GM23338 (cell line): ENCODE measurements around the gene ZP2. TPM values are rescaled to one million over a fixed set of nuclear protein-coding genes. Genes with fewer than 3 reads are reported as not detected.

Experiments used
- ATAC-seq: fragments of 200-7000 bp; cut with Tn5 transposase; 3 replicates; pipeline ENCODE4 v1.9.1; 2020
- DNase-seq: peaks from one replicate; pipeline ENCODE4 v3.0.0-alpha.2; 2015; ENCODE audit warnings: low spot score
- H2AFZ ChIP-seq: fragments of 200-600 bp; sonication (generic); 2 replicates; pipeline ENCODE4 v1.8.0; 2016; ENCODE audit warnings: antibody characterized with exemption, mild to moderate bottlenecking, moderate library complexity
- H3F3A ChIP-seq: fragments of 200-600 bp; sonication (generic); replicated peaks from 2 replicates; pipeline ENCODE4 v1.8.0; 2017; ENCODE audit warnings: antibody characterized with exemption, mixed run types, low read depth
- H3K27ac ChIP-seq: fragments of 200-600 bp; sonication (generic); 2 replicates; pipeline ENCODE4 v1.6.1; 2016; ENCODE audit warnings: low read depth
- H3K27me3 ChIP-seq: fragments of 200-600 bp; sonication (generic); 2 replicates; pipeline ENCODE4 v1.8.0; 2016; ENCODE audit warnings: mild to moderate bottlenecking, mixed run types, moderate library complexity; ENCODE audit not compliant: insufficient read depth
- H3K36me3 ChIP-seq: fragments of 200-600 bp; sonication (generic); 2 replicates; pipeline ENCODE4 v1.8.0; 2016; ENCODE audit warnings: mild to moderate bottlenecking; ENCODE audit not compliant: insufficient read depth
- H3K4me1 ChIP-seq: fragments of 200-600 bp; sonication (generic); 2 replicates; pipeline ENCODE4 v1.8.0; 2016; ENCODE audit warnings: mild to moderate bottlenecking, moderate library complexity; ENCODE audit not compliant: insufficient read depth
- H3K4me2 ChIP-seq: fragments of 200-600 bp; sonication (generic); 2 replicates; pipeline ENCODE4 v1.7.1; 2017; ENCODE audit warnings: mixed run types
- H3K4me3 ChIP-seq: fragments of 200-600 bp; sonication (generic); 2 replicates; pipeline ENCODE4 v1.6.1; 2016; ENCODE audit warnings: mixed run types
- H3K79me2 ChIP-seq: fragments of 200-600 bp; sonication (generic); replicated peaks from 2 replicates; pipeline ENCODE4 v1.8.0; 2017; ENCODE audit warnings: mild to moderate bottlenecking; ENCODE audit not compliant: insufficient read depth
- H3K9me2 ChIP-seq: fragments of 200-600 bp; sonication (generic); 2 replicates; pipeline ENCODE4 v1.8.0; 2017; ENCODE audit not compliant: insufficient read depth
- H4K20me1 ChIP-seq: fragments of 200-600 bp; sonication (generic); replicated peaks from 2 replicates; pipeline ENCODE4 v1.8.0; 2017; ENCODE audit warnings: mild to moderate bottlenecking; ENCODE audit not compliant: insufficient read depth
- H3K27ac Mint-ChIP-seq: 2 replicates; pipeline ENCODE4 v1.8.0; 2020; ENCODE audit warnings: inconsistent platforms, mild to moderate bottlenecking, moderate library complexity, mixed read lengths
- H3K27me3 Mint-ChIP-seq: 3 replicates; pipeline ENCODE4 v1.8.0; 2022; ENCODE audit warnings: low read depth, mild to moderate bottlenecking, moderate library complexity, mixed read lengths, inconsistent platforms; ENCODE audit not compliant: insufficient read depth, poor library complexity
- H3K36me3 Mint-ChIP-seq: 3 replicates; pipeline ENCODE4 v1.8.0; 2021; ENCODE audit warnings: low read depth, mild to moderate bottlenecking, inconsistent platforms, moderate library complexity, mixed read lengths
- H3K4me1 Mint-ChIP-seq: 3 replicates; pipeline ENCODE4 v1.8.0; 2020; ENCODE audit warnings: mild to moderate bottlenecking, inconsistent platforms, mixed read lengths
- H3K4me3 Mint-ChIP-seq: 3 replicates; pipeline ENCODE4 v1.8.0; 2021; ENCODE audit warnings: moderate library complexity, mild to moderate bottlenecking, inconsistent platforms, mixed read lengths
- H3K9me3 Mint-ChIP-seq: 3 replicates; pipeline ENCODE4 v1.8.0; 2020; ENCODE audit warnings: moderate library complexity, mild to moderate bottlenecking, inconsistent platforms, mixed read lengths
- CREB1 ChIP-seq: fragments of 250-450 bp; sonication (Bioruptor Pico); IDR thresholded peaks from 2 replicates; pipeline ENCODE4 v1.5.0; 2020; ENCODE audit warnings: low read depth, mild to moderate bottlenecking, moderate library complexity
- EZH2 ChIP-seq: fragments of 200-600 bp; sonication (generic); IDR thresholded peaks from one replicate; pipeline ENCODE4 v1.8.0; 2017; ENCODE audit warnings: antibody characterized with exemption, mild to moderate bottlenecking, low read depth; ENCODE audit not compliant: unreplicated experiment
- NANOG ChIP-seq: IDR thresholded peaks from 2 replicates; pipeline ENCODE4 v1.6.1; 2016; ENCODE audit warnings: antibody characterized with exemption, borderline replicate concordance
- POLR2AphosphoS5 ChIP-seq: IDR thresholded peaks from 2 replicates; pipeline ENCODE4 v1.6.1; 2016; ENCODE audit warnings: antibody characterized with exemption, low read depth
- STAT1 ChIP-seq: IDR thresholded peaks from one replicate; pipeline ENCODE4 v1.6.1; 2016; ENCODE audit warnings: antibody characterized with exemption; ENCODE audit not compliant: unreplicated experiment
- ZNF331 ChIP-seq: fragments of 250-450 bp; sonication (Bioruptor Pico); IDR thresholded peaks from 2 replicates; pipeline ENCODE4 v1.5.0; 2020; ENCODE audit warnings: low read depth, mild to moderate bottlenecking, moderate library complexity
- polyA plus RNA-seq: library from polyadenylated mRNA; unstranded; fragments of >200 nt; fragmentation: Nextera tagmentation; extraction: Ambion mirVana; gene quantifications from 2 replicates; pipeline ENCODE4 v1.2.1, GENCODE V29; 2016
- total RNA-seq: library from RNA; depleted of rRNA; stranded (reverse); fragments of >200 nt; shearing (Covaris generic); gene quantifications from 2 replicates; pipeline ENCODE4 v1.2.3, GENCODE V29; 2014
- TF ChIP-seq, protein P1 (sequence below): IDR thresholded peaks from 2 replicates; pipeline ENCODE4 v1.6.1; 2016; ENCODE audit warnings: antibody characterized with exemption
- TF ChIP-seq, protein P2 (sequence below): IDR thresholded peaks from one replicate; pipeline ENCODE4 v1.6.1; 2018; ENCODE audit warnings: antibody characterized with exemption; ENCODE audit not compliant: unreplicated experiment
- TF ChIP-seq, protein P3 (sequence below), 2 experiments: fragments of 200-600 bp in 1 of 2; sonication (generic) in 1 of 2; conservative IDR thresholded peaks; 2 replicates each; pipeline versions ENCODE4 v1.5.1 to v1.6.1; 2016 to 2017; ENCODE audit warnings: antibody characterized with exemption in 2 of 2, low read depth in 2 of 2, mild to moderate bottlenecking in 2 of 2, moderate library complexity in 1 of 2

The ZP2 gene
- total and polyA plus RNA-seq, 2 experiments from 2014 or later = not detected

DNA sequence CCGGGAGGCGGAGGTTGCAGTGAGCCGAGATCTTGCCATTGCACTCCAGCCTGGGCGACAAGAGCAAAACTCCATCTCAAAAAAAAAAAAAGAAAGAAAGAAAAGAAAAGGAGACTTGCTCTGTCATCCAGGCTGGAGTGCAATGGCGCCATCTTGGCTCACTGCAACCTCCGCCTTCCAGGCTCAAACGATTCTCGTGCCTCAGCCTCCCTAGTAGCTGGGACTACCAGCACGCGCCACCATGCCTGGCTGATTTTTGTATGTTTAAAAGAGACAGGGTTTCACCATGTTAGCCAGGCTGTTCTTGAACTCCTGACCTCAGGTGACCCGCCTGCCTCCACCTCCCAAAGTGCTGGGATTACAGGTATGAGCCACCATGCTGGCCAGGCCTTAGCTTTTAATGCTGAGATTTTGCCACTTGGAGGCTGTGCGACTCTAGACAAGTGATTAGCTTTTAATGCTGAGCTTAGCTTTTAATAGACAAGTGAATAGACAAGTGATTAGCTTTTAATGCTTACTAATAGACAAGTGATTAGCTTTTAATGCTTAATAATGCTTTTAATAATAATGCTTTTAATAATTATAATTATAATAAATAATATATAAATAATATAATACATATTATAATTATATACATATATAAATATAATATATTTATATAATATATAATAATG, 43.3 kb downstream of the ZP2 start:
- no peaks in the 10 kb centered on the region; the same call in 1 of the 2 replicates for H3K4me1 ChIP-seq
- H3K79me2 ChIP-seq = peaks cover 3% of the 10 kb centered on the region; the same call in 1 of the 2 replicates
- no peak overlapping the region for H3K4me3 ChIP-seq
- peaks cover 6% of the 10 kb centered on the region for H4K20me1 ChIP-seq
- H3K4me1 Mint-ChIP-seq = peaks cover 8% of the 10 kb centered on the region; the same call in 2 of the 3 replicates
- H3K4me3 Mint-ChIP-seq = no peak overlapping the region
- peaks cover 36% of the 10 kb centered on the region for H3K36me3 ChIP-seq
- H3K4me2 ChIP-seq = no peak overlapping the region
- no peaks in the 10 kb centered on the region for H3K9me2 ChIP-seq
- DNase-seq (no peak), ATAC-seq (no peak)
- no peaks in the 10 kb centered on the region for H3K27me3 Mint-ChIP-seq
- H3K36me3 Mint-ChIP-seq = peaks cover 71% of the 10 kb centered on the region
- no peak overlapping the region for H3K27ac ChIP-seq
- H3K9me3 Mint-ChIP-seq = no peaks in the 10 kb centered on the region
- H3F3A ChIP-seq = no peaks in the 10 kb centered on the region
- H2AFZ ChIP-seq = no peak overlapping the region
- no peak overlapping the region for H3K27ac Mint-ChIP-seq
- TF ChIP-seq CREB1 (no peak), NANOG (no peak), STAT1 (no peak), EZH2 (no peak), POLR2AphosphoS5 (no peak)
- TF ChIP-seq, protein P1, sequence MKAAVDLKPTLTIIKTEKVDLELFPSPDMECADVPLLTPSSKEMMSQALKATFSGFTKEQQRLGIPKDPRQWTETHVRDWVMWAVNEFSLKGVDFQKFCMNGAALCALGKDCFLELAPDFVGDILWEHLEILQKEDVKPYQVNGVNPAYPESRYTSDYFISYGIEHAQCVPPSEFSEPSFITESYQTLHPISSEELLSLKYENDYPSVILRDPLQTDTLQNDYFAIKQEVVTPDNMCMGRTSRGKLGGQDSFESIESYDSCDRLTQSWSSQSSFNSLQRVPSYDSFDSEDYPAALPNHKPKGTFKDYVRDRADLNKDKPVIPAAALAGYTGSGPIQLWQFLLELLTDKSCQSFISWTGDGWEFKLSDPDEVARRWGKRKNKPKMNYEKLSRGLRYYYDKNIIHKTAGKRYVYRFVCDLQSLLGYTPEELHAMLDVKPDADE = no peak
- TF ChIP-seq, protein P2, sequence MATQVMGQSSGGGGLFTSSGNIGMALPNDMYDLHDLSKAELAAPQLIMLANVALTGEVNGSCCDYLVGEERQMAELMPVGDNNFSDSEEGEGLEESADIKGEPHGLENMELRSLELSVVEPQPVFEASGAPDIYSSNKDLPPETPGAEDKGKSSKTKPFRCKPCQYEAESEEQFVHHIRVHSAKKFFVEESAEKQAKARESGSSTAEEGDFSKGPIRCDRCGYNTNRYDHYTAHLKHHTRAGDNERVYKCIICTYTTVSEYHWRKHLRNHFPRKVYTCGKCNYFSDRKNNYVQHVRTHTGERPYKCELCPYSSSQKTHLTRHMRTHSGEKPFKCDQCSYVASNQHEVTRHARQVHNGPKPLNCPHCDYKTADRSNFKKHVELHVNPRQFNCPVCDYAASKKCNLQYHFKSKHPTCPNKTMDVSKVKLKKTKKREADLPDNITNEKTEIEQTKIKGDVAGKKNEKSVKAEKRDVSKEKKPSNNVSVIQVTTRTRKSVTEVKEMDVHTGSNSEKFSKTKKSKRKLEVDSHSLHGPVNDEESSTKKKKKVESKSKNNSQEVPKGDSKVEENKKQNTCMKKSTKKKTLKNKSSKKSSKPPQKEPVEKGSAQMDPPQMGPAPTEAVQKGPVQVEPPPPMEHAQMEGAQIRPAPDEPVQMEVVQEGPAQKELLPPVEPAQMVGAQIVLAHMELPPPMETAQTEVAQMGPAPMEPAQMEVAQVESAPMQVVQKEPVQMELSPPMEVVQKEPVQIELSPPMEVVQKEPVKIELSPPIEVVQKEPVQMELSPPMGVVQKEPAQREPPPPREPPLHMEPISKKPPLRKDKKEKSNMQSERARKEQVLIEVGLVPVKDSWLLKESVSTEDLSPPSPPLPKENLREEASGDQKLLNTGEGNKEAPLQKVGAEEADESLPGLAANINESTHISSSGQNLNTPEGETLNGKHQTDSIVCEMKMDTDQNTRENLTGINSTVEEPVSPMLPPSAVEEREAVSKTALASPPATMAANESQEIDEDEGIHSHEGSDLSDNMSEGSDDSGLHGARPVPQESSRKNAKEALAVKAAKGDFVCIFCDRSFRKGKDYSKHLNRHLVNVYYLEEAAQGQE = no peak
- TF ChIP-seq, protein P3, sequence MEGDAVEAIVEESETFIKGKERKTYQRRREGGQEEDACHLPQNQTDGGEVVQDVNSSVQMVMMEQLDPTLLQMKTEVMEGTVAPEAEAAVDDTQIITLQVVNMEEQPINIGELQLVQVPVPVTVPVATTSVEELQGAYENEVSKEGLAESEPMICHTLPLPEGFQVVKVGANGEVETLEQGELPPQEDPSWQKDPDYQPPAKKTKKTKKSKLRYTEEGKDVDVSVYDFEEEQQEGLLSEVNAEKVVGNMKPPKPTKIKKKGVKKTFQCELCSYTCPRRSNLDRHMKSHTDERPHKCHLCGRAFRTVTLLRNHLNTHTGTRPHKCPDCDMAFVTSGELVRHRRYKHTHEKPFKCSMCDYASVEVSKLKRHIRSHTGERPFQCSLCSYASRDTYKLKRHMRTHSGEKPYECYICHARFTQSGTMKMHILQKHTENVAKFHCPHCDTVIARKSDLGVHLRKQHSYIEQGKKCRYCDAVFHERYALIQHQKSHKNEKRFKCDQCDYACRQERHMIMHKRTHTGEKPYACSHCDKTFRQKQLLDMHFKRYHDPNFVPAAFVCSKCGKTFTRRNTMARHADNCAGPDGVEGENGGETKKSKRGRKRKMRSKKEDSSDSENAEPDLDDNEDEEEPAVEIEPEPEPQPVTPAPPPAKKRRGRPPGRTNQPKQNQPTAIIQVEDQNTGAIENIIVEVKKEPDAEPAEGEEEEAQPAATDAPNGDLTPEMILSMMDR (conservative IDR thresholded peaks at IDR 0.05; ENCODE audit: low read depth in 2 of 2) = no peak
- no peaks in the 10 kb centered on the region for H3K27me3 ChIP-seq

DNA sequence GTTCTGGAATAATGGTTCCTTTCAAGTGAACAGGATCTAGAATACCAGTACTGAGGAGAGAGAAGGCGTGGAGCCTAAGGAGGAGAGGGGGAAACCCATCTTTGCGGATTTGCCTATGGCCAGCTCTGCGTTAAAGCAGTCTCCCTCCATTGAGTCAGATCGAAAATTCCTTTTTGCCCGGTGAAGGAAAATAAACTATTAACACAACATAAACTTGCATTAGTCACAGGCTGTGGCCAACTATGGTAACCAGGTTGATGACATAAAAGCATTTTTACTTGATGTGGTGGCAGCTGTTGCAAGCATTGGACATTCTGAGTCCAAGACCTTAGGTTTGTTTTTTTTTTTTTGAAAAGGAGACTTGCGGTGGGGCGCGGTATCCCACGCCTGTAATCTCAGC, 44.0 kb downstream of the ZP2 start:
- no peak for ATAC-seq
- TF ChIP-seq STAT1 (no peak), ZNF331 (CRISPR knock-in tag) (no peak)

More for the DNA sequence above, 44.0 kb downstream of the ZP2 start:
- H3F3A ChIP-seq = no peaks in the 10 kb centered on the region
- no peak for DNase-seq
- peaks cover 36% of the 10 kb centered on the region for H3K36me3 ChIP-seq
- Mint-ChIP-seq H3K36me3 (peaks cover 70% of the 10 kb centered on the region), H3K9me3 (no peaks in the 10 kb centered on the region), H3K4me3 (no peak overlapping the region), H3K27ac (no peak overlapping the region), H3K27me3 (no peaks in the 10 kb centered on the region), H3K4me1 (peaks cover 8% of the 10 kb centered on the region; the same call in 2 of the 3 replicates)
- H3K79me2 ChIP-seq = peaks cover 10% of the 10 kb centered on the region
- no peak overlapping the region for H2AFZ ChIP-seq
- H4K20me1 ChIP-seq = peaks cover 10% of the 10 kb centered on the region
- H3K27me3 ChIP-seq = no peaks in the 10 kb centered on the region
- H3K27ac ChIP-seq = no peak overlapping the region
- no peaks in the 10 kb centered on the region for H3K9me2 ChIP-seq
- H3K4me2 ChIP-seq = no peak overlapping the region
- H3K4me3 ChIP-seq = no peak overlapping the region
- no peaks in the 10 kb centered on the region; the same call in 1 of the 2 replicates for H3K4me1 ChIP-seq
